IMR-90 (cell line): ENCODE measurements around the gene ANG.
"Not testable (repeated sequence)": the region's sequence is repeated elsewhere in the genome, so short reads cannot be mapped to it uniquely, and the experiment has no call there.

Experiments
- BHLHE40 ChIP-seq: fragments of 150-350 bp; IDR thresholded peaks from 2 replicates; pipeline ENCODE4 v1.6.1; 2016; ENCODE audit warnings: mild to moderate bottlenecking, low read depth, low read length
- CHD1 ChIP-seq: IDR thresholded peaks from 2 replicates; pipeline ENCODE4 v1.6.1; 2012; ENCODE audit warnings: low read depth, low read length, improper control_type of control experiment
- FOS ChIP-seq: fragments of 150-350 bp; IDR thresholded peaks from 2 replicates; pipeline ENCODE4 v1.6.1; 2016; ENCODE audit warnings: low read depth, low read length
- MAFK ChIP-seq: IDR thresholded peaks from 2 replicates; pipeline ENCODE4 v1.6.1; 2012; ENCODE audit warnings: low read depth, low read length, improper control_type of control experiment
- MXI1 ChIP-seq: IDR thresholded peaks from 2 replicates; pipeline ENCODE4 v1.6.1; 2012; ENCODE audit warnings: low read depth, mild to moderate bottlenecking, low read length, moderate library complexity, borderline replicate concordance
- NFE2L2 ChIP-seq: fragments of 150-350 bp; IDR thresholded peaks from 2 replicates; pipeline ENCODE4 v1.6.1; 2016; ENCODE audit warnings: low read depth, mild to moderate bottlenecking, low read length
- POLR2A ChIP-seq: IDR thresholded peaks from 2 replicates; pipeline ENCODE4 v1.6.1; 2012; ENCODE audit warnings: mild to moderate bottlenecking, low read depth, low read length
- RAD21 ChIP-seq: IDR thresholded peaks from 2 replicates; pipeline ENCODE4 v1.6.1; 2012; ENCODE audit warnings: low read length, improper control_type of control experiment
- RFX5 ChIP-seq: IDR thresholded peaks from 2 replicates; pipeline ENCODE4 v1.8.0; 2012; ENCODE audit warnings: low read depth, mild to moderate bottlenecking, low read length, moderate library complexity
- SMC3 ChIP-seq: fragments of 150-350 bp; IDR thresholded peaks from 2 replicates; pipeline ENCODE4 v1.6.1; 2016; ENCODE audit warnings: low read depth, mild to moderate bottlenecking, antibody characterized with exemption, low read length, moderate library complexity
- TF ChIP-seq, protein P1 (sequence below): conservative IDR thresholded peaks from 2 replicates; pipeline ENCODE4 v1.5.1; 2012; ENCODE audit warnings: mild to moderate bottlenecking, low read depth, low read length, improper control_type of control experiment
- TF ChIP-seq, protein P2 (sequence below): fragments of 150-350 bp; IDR thresholded peaks from 2 replicates; pipeline ENCODE4 v1.6.1; 2017; ENCODE audit warnings: mild to moderate bottlenecking, antibody characterized with exemption, low read length, low read depth

DNA sequence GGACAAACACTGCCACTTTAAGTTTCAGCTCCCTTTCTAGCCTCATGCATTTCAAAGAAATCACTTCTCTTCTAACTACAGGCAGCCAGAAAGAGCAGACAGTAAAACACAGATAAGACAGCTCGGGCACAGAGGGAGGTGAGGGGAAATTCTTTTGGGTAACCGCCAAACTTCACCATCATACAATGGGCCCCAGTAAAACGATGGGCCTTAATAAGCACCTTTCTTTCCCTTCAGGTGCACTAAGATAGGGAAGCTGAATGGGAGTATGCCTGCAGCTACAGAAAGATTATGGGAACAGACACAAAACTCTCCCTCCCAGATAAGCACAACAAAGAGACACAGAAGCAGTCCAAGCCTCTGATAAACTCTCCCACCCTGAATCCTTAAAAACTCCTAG lies 45.8 kb upstream of the ANG start:
- TF ChIP-seq POLR2A, RAD21, RFX5, SMC3, MAFK, CHD1, FOS, MXI1, NFE2L2, BHLHE40: not testable (repeated sequence)
- TF ChIP-seq, protein P1, sequence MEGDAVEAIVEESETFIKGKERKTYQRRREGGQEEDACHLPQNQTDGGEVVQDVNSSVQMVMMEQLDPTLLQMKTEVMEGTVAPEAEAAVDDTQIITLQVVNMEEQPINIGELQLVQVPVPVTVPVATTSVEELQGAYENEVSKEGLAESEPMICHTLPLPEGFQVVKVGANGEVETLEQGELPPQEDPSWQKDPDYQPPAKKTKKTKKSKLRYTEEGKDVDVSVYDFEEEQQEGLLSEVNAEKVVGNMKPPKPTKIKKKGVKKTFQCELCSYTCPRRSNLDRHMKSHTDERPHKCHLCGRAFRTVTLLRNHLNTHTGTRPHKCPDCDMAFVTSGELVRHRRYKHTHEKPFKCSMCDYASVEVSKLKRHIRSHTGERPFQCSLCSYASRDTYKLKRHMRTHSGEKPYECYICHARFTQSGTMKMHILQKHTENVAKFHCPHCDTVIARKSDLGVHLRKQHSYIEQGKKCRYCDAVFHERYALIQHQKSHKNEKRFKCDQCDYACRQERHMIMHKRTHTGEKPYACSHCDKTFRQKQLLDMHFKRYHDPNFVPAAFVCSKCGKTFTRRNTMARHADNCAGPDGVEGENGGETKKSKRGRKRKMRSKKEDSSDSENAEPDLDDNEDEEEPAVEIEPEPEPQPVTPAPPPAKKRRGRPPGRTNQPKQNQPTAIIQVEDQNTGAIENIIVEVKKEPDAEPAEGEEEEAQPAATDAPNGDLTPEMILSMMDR = not testable (repeated sequence)
- TF ChIP-seq, protein P2, sequence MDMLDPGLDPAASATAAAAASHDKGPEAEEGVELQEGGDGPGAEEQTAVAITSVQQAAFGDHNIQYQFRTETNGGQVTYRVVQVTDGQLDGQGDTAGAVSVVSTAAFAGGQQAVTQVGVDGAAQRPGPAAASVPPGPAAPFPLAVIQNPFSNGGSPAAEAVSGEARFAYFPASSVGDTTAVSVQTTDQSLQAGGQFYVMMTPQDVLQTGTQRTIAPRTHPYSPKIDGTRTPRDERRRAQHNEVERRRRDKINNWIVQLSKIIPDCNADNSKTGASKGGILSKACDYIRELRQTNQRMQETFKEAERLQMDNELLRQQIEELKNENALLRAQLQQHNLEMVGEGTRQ = not testable (repeated sequence)
